HG02642 (cell line): ENCODE results near the gene ARID4A.
A peak's percentile ranks its signal among the peaks of the same experiment; 100 is the strongest.
"Not testable (repeated sequence)": the region's sequence is repeated elsewhere in the genome, so short reads cannot be mapped to it uniquely, and the experiment has no call there.

Source experiments
- ATAC-seq: cut with Tn5 transposase; IDR thresholded peaks from one replicate; pipeline ENCODE4 v1.9.1; 2021; ENCODE audit warnings: mild to moderate bottlenecking; ENCODE audit not compliant: unreplicated experiment, poor library complexity

The ARID4A gene

GRCh38 chr14:58356268-58356667 is 57.9 kb downstream of the ARID4A start:
- ATAC-seq: no peak

GRCh38 chr14:58362272-58362671 is 63.9 kb downstream of the ARID4A start:
- ATAC-seq: not testable (repeated sequence)

GRCh38 chr14:58362798-58363412 is 64.5 kb downstream of the ARID4A start:
- ATAC-seq: no peak

- no peak for ATAC-seq
Measured at GRCh38 chr14:58364316-58364715, 66.0 kb downstream of the ARID4A start.

- no peak for ATAC-seq
Measured at GRCh38 chr14:58367296-58367695, 68.9 kb downstream of the ARID4A start.

- ATAC-seq: no peak
Measured at GRCh38 chr14:58368956-58369355, 70.6 kb downstream of the ARID4A start.

GRCh38 chr14:58376791-58377190 is 78.4 kb downstream of the ARID4A start:
- ATAC-seq: no peak

GRCh38 chr14:58390830-58391229 is 92.5 kb downstream of the ARID4A start:
- ATAC-seq: no peak

- ATAC-seq: no peak
Measured at GRCh38 chr14:58395562-58395811, 97.1 kb downstream of the ARID4A start.

- ATAC-seq: peak; percentile 94
Measured at GRCh38 chr14:58395812-58396788, 97.7 kb downstream of the ARID4A start, which contains the start of gene TOMM20L. Gene TOMM20L (plus strand): TSS chr14:58395930. CDS start chr14:58395958, 28 bp downstream.

GRCh38 chr14:58397156-58397555 is 98.8 kb downstream of the ARID4A start:
- no peak for ATAC-seq

GRCh38 chr14:58398495-58398894 is 100.1 kb downstream of the ARID4A start:
- no peak for ATAC-seq

- no peak for ATAC-seq
Measured at GRCh38 chr14:58398895-58399294, 100.5 kb downstream of the ARID4A start.

- ATAC-seq: no peak
Measured at GRCh38 chr14:58401587-58401986, 103.2 kb downstream of the ARID4A start.

GRCh38 chr14:58408681-58409215 is 110.4 kb downstream of the ARID4A start:
- no peak for ATAC-seq

GRCh38 chr14:58414845-58415244 is 116.5 kb downstream of the ARID4A start:
- ATAC-seq: no peak

- ATAC-seq: no peak
Measured at GRCh38 chr14:58415636-58416547, 117.5 kb downstream of the ARID4A start.

GRCh38 chr14:58416934-58417333 is 118.6 kb downstream of the ARID4A start:
- not testable (repeated sequence) for ATAC-seq
